ENCODE measurements around the gene ATP13A1. TPM values are rescaled to one million over a fixed set of nuclear protein-coding genes. Genes with fewer than 3 reads are reported as not detected.

The ATP13A1 gene
- total and polyA plus RNA-seq, 2 of the 8 experiments (the other 6 are each of a cell fraction or from before 2014, with no cell fraction given): 33.0 to 64.2 TPM

GRCh38 chr19:19606021-19606420 lies 57.5 kb downstream of the ATP13A1 start (continued):
- TF ChIP-seq, protein P1, sequence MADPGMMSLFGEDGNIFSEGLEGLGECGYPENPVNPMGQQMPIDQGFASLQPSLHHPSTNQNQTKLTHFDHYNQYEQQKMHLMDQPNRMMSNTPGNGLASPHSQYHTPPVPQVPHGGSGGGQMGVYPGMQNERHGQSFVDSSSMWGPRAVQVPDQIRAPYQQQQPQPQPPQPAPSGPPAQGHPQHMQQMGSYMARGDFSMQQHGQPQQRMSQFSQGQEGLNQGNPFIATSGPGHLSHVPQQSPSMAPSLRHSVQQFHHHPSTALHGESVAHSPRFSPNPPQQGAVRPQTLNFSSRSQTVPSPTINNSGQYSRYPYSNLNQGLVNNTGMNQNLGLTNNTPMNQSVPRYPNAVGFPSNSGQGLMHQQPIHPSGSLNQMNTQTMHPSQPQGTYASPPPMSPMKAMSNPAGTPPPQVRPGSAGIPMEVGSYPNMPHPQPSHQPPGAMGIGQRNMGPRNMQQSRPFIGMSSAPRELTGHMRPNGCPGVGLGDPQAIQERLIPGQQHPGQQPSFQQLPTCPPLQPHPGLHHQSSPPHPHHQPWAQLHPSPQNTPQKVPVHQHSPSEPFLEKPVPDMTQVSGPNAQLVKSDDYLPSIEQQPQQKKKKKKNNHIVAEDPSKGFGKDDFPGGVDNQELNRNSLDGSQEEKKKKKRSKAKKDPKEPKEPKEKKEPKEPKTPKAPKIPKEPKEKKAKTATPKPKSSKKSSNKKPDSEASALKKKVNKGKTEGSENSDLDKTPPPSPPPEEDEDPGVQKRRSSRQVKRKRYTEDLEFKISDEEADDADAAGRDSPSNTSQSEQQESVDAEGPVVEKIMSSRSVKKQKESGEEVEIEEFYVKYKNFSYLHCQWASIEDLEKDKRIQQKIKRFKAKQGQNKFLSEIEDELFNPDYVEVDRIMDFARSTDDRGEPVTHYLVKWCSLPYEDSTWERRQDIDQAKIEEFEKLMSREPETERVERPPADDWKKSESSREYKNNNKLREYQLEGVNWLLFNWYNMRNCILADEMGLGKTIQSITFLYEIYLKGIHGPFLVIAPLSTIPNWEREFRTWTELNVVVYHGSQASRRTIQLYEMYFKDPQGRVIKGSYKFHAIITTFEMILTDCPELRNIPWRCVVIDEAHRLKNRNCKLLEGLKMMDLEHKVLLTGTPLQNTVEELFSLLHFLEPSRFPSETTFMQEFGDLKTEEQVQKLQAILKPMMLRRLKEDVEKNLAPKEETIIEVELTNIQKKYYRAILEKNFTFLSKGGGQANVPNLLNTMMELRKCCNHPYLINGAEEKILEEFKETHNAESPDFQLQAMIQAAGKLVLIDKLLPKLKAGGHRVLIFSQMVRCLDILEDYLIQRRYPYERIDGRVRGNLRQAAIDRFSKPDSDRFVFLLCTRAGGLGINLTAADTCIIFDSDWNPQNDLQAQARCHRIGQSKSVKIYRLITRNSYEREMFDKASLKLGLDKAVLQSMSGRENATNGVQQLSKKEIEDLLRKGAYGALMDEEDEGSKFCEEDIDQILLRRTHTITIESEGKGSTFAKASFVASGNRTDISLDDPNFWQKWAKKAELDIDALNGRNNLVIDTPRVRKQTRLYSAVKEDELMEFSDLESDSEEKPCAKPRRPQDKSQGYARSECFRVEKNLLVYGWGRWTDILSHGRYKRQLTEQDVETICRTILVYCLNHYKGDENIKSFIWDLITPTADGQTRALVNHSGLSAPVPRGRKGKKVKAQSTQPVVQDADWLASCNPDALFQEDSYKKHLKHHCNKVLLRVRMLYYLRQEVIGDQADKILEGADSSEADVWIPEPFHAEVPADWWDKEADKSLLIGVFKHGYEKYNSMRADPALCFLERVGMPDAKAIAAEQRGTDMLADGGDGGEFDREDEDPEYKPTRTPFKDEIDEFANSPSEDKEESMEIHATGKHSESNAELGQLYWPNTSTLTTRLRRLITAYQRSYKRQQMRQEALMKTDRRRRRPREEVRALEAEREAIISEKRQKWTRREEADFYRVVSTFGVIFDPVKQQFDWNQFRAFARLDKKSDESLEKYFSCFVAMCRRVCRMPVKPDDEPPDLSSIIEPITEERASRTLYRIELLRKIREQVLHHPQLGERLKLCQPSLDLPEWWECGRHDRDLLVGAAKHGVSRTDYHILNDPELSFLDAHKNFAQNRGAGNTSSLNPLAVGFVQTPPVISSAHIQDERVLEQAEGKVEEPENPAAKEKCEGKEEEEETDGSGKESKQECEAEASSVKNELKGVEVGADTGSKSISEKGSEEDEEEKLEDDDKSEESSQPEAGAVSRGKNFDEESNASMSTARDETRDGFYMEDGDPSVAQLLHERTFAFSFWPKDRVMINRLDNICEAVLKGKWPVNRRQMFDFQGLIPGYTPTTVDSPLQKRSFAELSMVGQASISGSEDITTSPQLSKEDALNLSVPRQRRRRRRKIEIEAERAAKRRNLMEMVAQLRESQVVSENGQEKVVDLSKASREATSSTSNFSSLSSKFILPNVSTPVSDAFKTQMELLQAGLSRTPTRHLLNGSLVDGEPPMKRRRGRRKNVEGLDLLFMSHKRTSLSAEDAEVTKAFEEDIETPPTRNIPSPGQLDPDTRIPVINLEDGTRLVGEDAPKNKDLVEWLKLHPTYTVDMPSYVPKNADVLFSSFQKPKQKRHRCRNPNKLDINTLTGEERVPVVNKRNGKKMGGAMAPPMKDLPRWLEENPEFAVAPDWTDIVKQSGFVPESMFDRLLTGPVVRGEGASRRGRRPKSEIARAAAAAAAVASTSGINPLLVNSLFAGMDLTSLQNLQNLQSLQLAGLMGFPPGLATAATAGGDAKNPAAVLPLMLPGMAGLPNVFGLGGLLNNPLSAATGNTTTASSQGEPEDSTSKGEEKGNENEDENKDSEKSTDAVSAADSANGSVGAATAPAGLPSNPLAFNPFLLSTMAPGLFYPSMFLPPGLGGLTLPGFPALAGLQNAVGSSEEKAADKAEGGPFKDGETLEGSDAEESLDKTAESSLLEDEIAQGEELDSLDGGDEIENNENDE (IDR thresholded peaks at IDR 0.05; ENCODE audit: insufficient replicate concordance, low read length): no peak
- no peak for TF ChIP-seq SIRT6 (IDR thresholded peaks at IDR 0.05; ENCODE audit: low read length)
- no peak for TF ChIP-seq TEAD4 (IDR thresholded peaks at IDR 0.05; ENCODE audit: low read depth, low read length)
- TF ChIP-seq NANOG (IDR thresholded peaks at IDR 0.05; ENCODE audit: insufficient read depth, low read depth, low read length, poor library complexity, severe bottlenecking): no peak
- TF ChIP-seq ZNF274 (IDR thresholded peaks at IDR 0.05; ENCODE audit: borderline replicate concordance, extremely low read depth, low read length): no peak
- TF ChIP-seq SIX5 (IDR thresholded peaks at IDR 0.05; ENCODE audit: low read depth, low read length): no peak
- no peak for TF ChIP-seq SAP30 (IDR thresholded peaks at IDR 0.05; ENCODE audit: insufficient read depth, insufficient replicate concordance, low read length)
- TF ChIP-seq YY1 (IDR thresholded peaks at IDR 0.05; ENCODE audit: low read depth, low read length): no peak
- no peak for TF ChIP-seq TBP (IDR thresholded peaks at IDR 0.05; ENCODE audit: low read depth, low read length)
- TF ChIP-seq EGR1 (IDR thresholded peaks at IDR 0.05; ENCODE audit: borderline replicate concordance, low read depth, low read length): no peak
- TF ChIP-seq ASH2L (IDR thresholded peaks at IDR 0.05; ENCODE audit: low read length): no peak
- no peak for TF ChIP-seq EZH2 (IDR thresholded peaks at IDR 0.05; ENCODE audit: low read depth, low read length, severe bottlenecking)
- no peak for TF ChIP-seq SUZ12 (IDR thresholded peaks at IDR 0.05; ENCODE audit: low read length)
